K562 (cell line): ENCODE measurements around the gene SCAMP3. TPM values are rescaled to one million over a fixed set of nuclear protein-coding genes. Genes with fewer than 3 reads are reported as not detected.

Experiments
- CBX5 ChIP-seq: IDR thresholded peaks from 2 replicates; pipeline ENCODE4 v1.6.1; 2014; ENCODE audit warnings: low read depth, borderline replicate concordance
- CBX8 ChIP-seq: fragments of 200-600 bp; sonication (generic); IDR thresholded peaks from 2 replicates; pipeline ENCODE4 v1.6.1; 2012; ENCODE audit warnings: borderline replicate concordance, mixed run types, low read depth, mild to moderate bottlenecking, moderate library complexity, mixed read lengths, low read length, control low read depth, inconsistent platforms; ENCODE audit not compliant: poor library complexity, severe bottlenecking; ENCODE audit errors: extremely low read depth
- ELF4 ChIP-seq: fragments of 450-650 bp; formaldehyde crosslinking; IDR thresholded peaks from 2 replicates; pipeline ENCODE4 v1.4.0; 2022; ENCODE audit warnings: missing genetic modification characterization
- FOXK2 ChIP-seq, 2 experiments: fragments of 450-650 bp; IDR thresholded peaks in 1 of 2; conservative IDR thresholded peaks in 1 of 2; 2 replicates each; pipeline ENCODE4 v1.6.1; 2016; ENCODE audit warnings: low read depth in 2 of 2, mild to moderate bottlenecking in 1 of 2
- GMEB1 ChIP-seq: fragments of 250-450 bp; sonication (Bioruptor Pico); IDR thresholded peaks from 2 replicates; pipeline ENCODE4 v1.4.0; 2020; ENCODE audit warnings: mild to moderate bottlenecking
- NR4A1 ChIP-seq, 2 experiments: fragments of 250-450 bp in 1 of 2; fragments of 450-650 bp in 1 of 2; sonication (Bioruptor Pico) in 1 of 2; IDR thresholded peaks; 2 replicates each; pipeline versions ENCODE4 v1.4.0 to v1.6.1; 2016 to 2020; ENCODE audit warnings: mild to moderate bottlenecking in 2 of 2, missing compliant biosample characterization in 1 of 2, missing genetic modification characterization in 1 of 2, moderate library complexity in 1 of 2
- POLR2AphosphoS2 ChIP-seq: IDR thresholded peaks from 2 replicates; pipeline ENCODE4 v1.6.1; 2012; ENCODE audit warnings: low read length, improper control_type of control experiment
- RBFOX2 ChIP-seq: fragments of 200-400 bp; formaldehyde crosslinking; IDR thresholded peaks from 2 replicates; pipeline ENCODE4 v1.6.1; 2017; ENCODE audit warnings: low read depth, mild to moderate bottlenecking, low read length, moderate library complexity
- SRSF9 ChIP-seq: fragments of 200-400 bp; formaldehyde crosslinking; IDR thresholded peaks from 2 replicates; pipeline ENCODE4 v1.6.1; 2017; ENCODE audit warnings: low read depth, low read length, borderline replicate concordance
- STAT5A ChIP-seq: IDR thresholded peaks from 2 replicates; pipeline ENCODE4 v1.6.1; 2012; ENCODE audit warnings: low read length, inconsistent platforms, borderline replicate concordance
- TSC22D4 ChIP-seq: fragments of 450-650 bp; IDR thresholded peaks from 2 replicates; pipeline ENCODE4 v1.6.1; 2016; ENCODE audit warnings: missing genetic modification characterization, missing biosample characterization, control low read depth
- ZKSCAN1 ChIP-seq: fragments of 150-350 bp; IDR thresholded peaks from 2 replicates; pipeline ENCODE4 v1.6.1; 2016; ENCODE audit warnings: low read depth, low read length
- ZNF197 ChIP-seq: fragments of 200-800 bp; sonication (Bioruptor generic); IDR thresholded peaks from 2 replicates; pipeline ENCODE4 v1.6.1; 2016; ENCODE audit warnings: low read depth, missing genetic modification characterization, missing compliant biosample characterization
- ZNF431 ChIP-seq: sonication (generic); formaldehyde crosslinking; IDR thresholded peaks from 2 replicates; pipeline ENCODE4 v1.8.0; 2022; ENCODE audit warnings: mild to moderate bottlenecking, missing genetic modification reagents
- ZNF584 ChIP-seq: fragments of 200-800 bp; sonication (Bioruptor generic); IDR thresholded peaks from 2 replicates; pipeline ENCODE4 v1.6.1; 2016; ENCODE audit warnings: low read depth, mild to moderate bottlenecking, missing genetic modification characterization, missing compliant biosample characterization
- ZNF668 ChIP-seq: fragments of 250-450 bp; sonication (Bioruptor Pico); IDR thresholded peaks from 2 replicates; pipeline ENCODE4 v1.8.0; 2022; ENCODE audit warnings: mild to moderate bottlenecking, inconsistent platforms
- polyA plus RNA-seq, 8 experiments: library from polyadenylated mRNA; depleted of rRNA in 4 of 8; stranded (reverse) in 5 of 8; unstranded in 3 of 8; fragments of >200 nt; fragmentation: Nextera tagmentation in 2 of 8; fragmentation: Illumina TruSeq in 1 of 8; extraction: Ambion mirVana in 2 of 8; extraction: Trizol in 1 of 8; gene quantifications; 2 replicates each; pipeline versions ENCODE4 v1.2.1 to v1.2.3, GENCODE V29; 2011 to 2014; ENCODE audit warnings: inconsistent platforms in 1 of 8, missing spikeins in 1 of 8
- total RNA-seq, 7 experiments: library from RNA; depleted of rRNA in 6 of 7; stranded (reverse); fragments of >200 nt in 6 of 7; fragmentation: Illumina TruSeq in 2 of 7; extraction: Trizol in 2 of 7; gene quantifications; 2 replicates each; pipeline versions ENCODE4 v1.2.1 to v1.2.3, GENCODE V29; 2011 to 2021; ENCODE audit warnings: low replicate concordance in 1 of 7
- TF ChIP-seq, protein P1 (sequence below): fragments of 150-350 bp; conservative IDR thresholded peaks from 2 replicates; pipeline ENCODE4 v1.6.1; 2014; ENCODE audit warnings: low read length
- TF ChIP-seq, protein P2 (sequence below): sonication (generic); formaldehyde crosslinking; IDR thresholded peaks from 2 replicates; pipeline ENCODE4 v1.8.1; 2023; ENCODE audit warnings: mild to moderate bottlenecking, missing genetic modification reagents
- TF ChIP-seq, protein P3 (sequence below): sonication (generic); formaldehyde crosslinking; IDR thresholded peaks from 2 replicates; pipeline ENCODE4 v1.8.1; 2023; ENCODE audit warnings: mild to moderate bottlenecking, missing genetic modification reagents, moderate library complexity

The SCAMP3 gene
- total and polyA plus RNA-seq, 9 of the 15 experiments (the other 6 are each of a cell fraction or from before 2014, with no cell fraction given): 14.2 to 131 (median 86.1) TPM

- peak; percentile 82 for TF ChIP-seq GMEB1 (CRISPR knock-in tag)
- TF ChIP-seq POLR2AphosphoS2: no peak; the same call in 1 of the 2 replicates
- TF ChIP-seq, protein P1, sequence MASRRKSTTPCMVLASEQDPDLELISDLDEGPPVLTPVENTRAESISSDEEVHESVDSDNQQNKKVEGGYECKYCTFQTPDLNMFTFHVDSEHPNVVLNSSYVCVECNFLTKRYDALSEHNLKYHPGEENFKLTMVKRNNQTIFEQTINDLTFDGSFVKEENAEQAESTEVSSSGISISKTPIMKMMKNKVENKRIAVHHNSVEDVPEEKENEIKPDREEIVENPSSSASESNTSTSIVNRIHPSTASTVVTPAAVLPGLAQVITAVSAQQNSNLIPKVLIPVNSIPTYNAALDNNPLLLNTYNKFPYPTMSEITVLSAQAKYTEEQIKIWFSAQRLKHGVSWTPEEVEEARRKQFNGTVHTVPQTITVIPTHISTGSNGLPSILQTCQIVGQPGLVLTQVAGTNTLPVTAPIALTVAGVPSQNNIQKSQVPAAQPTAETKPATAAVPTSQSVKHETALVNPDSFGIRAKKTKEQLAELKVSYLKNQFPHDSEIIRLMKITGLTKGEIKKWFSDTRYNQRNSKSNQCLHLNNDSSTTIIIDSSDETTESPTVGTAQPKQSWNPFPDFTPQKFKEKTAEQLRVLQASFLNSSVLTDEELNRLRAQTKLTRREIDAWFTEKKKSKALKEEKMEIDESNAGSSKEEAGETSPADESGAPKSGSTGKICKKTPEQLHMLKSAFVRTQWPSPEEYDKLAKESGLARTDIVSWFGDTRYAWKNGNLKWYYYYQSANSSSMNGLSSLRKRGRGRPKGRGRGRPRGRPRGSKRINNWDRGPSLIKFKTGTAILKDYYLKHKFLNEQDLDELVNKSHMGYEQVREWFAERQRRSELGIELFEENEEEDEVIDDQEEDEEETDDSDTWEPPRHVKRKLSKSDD: no peak
- no peak for TF ChIP-seq NR4A1 (CRISPR knock-in tag; IDR thresholded peaks at IDR 0.05)
- TF ChIP-seq NR4A1 (tag; IDR thresholded peaks at IDR 0.05): no peak
- TF ChIP-seq, protein P2, sequence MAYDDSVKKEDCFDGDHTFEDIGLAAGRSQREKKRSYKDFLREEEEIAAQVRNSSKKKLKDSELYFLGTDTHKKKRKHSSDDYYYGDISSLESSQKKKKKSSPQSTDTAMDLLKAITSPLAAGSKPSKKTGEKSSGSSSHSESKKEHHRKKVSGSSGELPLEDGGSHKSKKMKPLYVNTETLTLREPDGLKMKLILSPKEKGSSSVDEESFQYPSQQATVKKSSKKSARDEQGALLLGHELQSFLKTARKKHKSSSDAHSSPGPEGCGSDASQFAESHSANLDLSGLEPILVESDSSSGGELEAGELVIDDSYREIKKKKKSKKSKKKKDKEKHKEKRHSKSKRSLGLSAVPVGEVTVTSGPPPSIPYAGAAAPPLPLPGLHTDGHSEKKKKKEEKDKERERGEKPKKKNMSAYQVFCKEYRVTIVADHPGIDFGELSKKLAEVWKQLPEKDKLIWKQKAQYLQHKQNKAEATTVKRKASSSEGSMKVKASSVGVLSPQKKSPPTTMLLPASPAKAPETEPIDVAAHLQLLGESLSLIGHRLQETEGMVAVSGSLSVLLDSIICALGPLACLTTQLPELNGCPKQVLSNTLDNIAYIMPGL: peak; percentile 57; the same call in 1 of the 2 replicates
- TF ChIP-seq FOXK2 (conservative IDR thresholded peaks at IDR 0.05 in 1 of 2, IDR thresholded peaks at IDR 0.05 in 1 of 2; ENCODE audit: low read depth in 2 of 2): peak; percentile 5 to 59; a peak in 1 of 4 replicates
- no peak for TF ChIP-seq ZNF431 (CRISPR knock-in tag)
- no peak for TF ChIP-seq ELF4
- TF ChIP-seq, protein P3, sequence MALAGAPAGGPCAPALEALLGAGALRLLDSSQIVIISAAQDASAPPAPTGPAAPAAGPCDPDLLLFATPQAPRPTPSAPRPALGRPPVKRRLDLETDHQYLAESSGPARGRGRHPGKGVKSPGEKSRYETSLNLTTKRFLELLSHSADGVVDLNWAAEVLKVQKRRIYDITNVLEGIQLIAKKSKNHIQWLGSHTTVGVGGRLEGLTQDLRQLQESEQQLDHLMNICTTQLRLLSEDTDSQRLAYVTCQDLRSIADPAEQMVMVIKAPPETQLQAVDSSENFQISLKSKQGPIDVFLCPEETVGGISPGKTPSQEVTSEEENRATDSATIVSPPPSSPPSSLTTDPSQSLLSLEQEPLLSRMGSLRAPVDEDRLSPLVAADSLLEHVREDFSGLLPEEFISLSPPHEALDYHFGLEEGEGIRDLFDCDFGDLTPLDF: no peak; the same call in none of the 2 replicates
- TF ChIP-seq ZNF668 (CRISPR knock-in tag): no peak
- TF ChIP-seq TSC22D4 (tag): no peak
- TF ChIP-seq SRSF9: no peak
- TF ChIP-seq ZNF584: peak; percentile 36; the same call in 1 of the 2 replicates
- TF ChIP-seq ZKSCAN1: no peak
- TF ChIP-seq CBX5: no peak
- no peak for TF ChIP-seq CBX8
- TF ChIP-seq RBFOX2: peak; percentile 88
- no peak for TF ChIP-seq ZNF197
- no peak for TF ChIP-seq STAT5A
Observed at GRCh38 chr1:155308493-155309422, 46.6 kb upstream of the SCAMP3 start, which contains the start of gene FDPS (continued).
